Cardiac muscle cell (in vitro differentiated cells and primary cell): Measurements from ENCODE around the gene CEP55. TPM values are rescaled to one million over a fixed set of nuclear protein-coding genes. Genes with fewer than 3 reads are reported as not detected.
A peak's percentile ranks its signal among the peaks of the same experiment; 100 is the strongest.

Source experiments
- DNase-seq, 2 donors: peaks; one replicate each; pipeline versions ENCODE4 v3.0.0 to v3.0.0-alpha.2; 2010 to 2017; ENCODE audit warnings: low read depth in 1 of 2, low spot score in 1 of 2
- H3K27ac ChIP-seq: fragments of 200-600 bp; sonication (generic); 2 replicates; pipeline ENCODE4 v1.5.1; 2016
- H3K27me3 ChIP-seq: fragments of 200-600 bp; sonication (generic); 2 replicates; pipeline ENCODE4 v1.6.0; 2016; ENCODE audit warnings: control low read depth
- H3K36me3 ChIP-seq: fragments of 200-600 bp; sonication (generic); 2 replicates; pipeline ENCODE4 v1.5.1; 2016; ENCODE audit warnings: control low read depth
- H3K4me1 ChIP-seq: fragments of 200-600 bp; sonication (generic); 2 replicates; pipeline ENCODE4 v1.8.1; 2017; ENCODE audit warnings: low read depth, mild to moderate bottlenecking, mixed run types
- H3K4me3 ChIP-seq: fragments of 200-600 bp; sonication (generic); 2 replicates; pipeline ENCODE4 v1.5.1; 2016; ENCODE audit warnings: mild to moderate bottlenecking
- H3K9me3 ChIP-seq: fragments of 200-600 bp; sonication (generic); 2 replicates; pipeline ENCODE4 v1.5.1; 2017; ENCODE audit warnings: low read depth, mild to moderate bottlenecking, control low read depth
- polyA plus RNA-seq: library from polyadenylated mRNA; unstranded; fragments of >200 nt; fragmentation: Nextera tagmentation; extraction: Ambion mirVana; gene quantifications from 2 replicates; pipeline ENCODE4 v1.2.1, GENCODE V29; 2016
- total RNA-seq: library from RNA; depleted of rRNA; stranded (reverse); fragments of >200 nt; gene quantifications from 2 replicates; pipeline ENCODE4 v1.2.3, GENCODE V29; 2016
- TF ChIP-seq, protein P1 (sequence below): IDR thresholded peaks from 2 replicates; pipeline ENCODE4 v1.5.1; 2012; ENCODE audit warnings: low read depth, mild to moderate bottlenecking, low read length

Gene CEP55
- total and polyA plus RNA-seq, 2 experiments from 2014 or later = 3.1 to 23.8 TPM

DNA sequence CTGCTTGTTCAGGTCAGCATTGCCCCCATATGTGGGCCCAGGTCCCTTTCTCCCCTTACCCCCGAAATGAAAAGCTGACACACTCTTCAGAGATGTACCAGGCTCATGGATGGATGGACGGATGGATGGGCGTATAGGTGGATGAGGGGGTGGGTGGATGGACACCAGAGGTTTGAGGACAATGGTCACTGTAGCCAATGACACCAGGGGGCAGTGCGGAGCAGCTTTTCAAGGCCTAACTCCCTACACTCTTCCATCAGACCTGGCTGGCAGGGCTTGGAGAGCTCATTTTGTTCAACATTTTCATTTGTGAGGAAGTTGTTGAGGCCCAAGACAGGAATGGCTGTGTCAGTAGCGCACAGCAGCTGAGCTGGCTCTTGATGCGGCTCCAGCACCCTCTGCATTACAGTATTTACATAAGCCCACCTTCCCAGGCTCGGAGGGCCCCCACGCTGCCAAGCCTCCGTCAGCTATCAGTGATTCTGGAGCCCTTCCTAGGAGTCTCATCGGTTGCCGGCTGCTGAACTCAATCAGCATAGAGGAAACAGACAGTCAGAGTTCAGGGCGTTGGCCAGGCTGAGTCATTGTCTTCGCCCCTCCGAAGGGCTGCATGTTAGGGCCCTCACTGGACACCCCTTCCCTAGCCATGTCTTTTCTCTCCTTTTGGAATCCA lies 58.5 kb downstream of the CEP55 start:
- Histone ChIP-seq H3K4me1 (no peaks in the 10 kb centered on the region), H3K4me3 (no peak overlapping the region), H3K36me3 (no peaks in the 10 kb centered on the region), H3K27ac (no peak overlapping the region), H3K9me3 (no peaks in the 10 kb centered on the region), H3K27me3 (no peaks in the 10 kb centered on the region)
- peak; percentile 86 to 89 for DNase-seq
- TF ChIP-seq, protein P1, sequence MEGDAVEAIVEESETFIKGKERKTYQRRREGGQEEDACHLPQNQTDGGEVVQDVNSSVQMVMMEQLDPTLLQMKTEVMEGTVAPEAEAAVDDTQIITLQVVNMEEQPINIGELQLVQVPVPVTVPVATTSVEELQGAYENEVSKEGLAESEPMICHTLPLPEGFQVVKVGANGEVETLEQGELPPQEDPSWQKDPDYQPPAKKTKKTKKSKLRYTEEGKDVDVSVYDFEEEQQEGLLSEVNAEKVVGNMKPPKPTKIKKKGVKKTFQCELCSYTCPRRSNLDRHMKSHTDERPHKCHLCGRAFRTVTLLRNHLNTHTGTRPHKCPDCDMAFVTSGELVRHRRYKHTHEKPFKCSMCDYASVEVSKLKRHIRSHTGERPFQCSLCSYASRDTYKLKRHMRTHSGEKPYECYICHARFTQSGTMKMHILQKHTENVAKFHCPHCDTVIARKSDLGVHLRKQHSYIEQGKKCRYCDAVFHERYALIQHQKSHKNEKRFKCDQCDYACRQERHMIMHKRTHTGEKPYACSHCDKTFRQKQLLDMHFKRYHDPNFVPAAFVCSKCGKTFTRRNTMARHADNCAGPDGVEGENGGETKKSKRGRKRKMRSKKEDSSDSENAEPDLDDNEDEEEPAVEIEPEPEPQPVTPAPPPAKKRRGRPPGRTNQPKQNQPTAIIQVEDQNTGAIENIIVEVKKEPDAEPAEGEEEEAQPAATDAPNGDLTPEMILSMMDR = peak; percentile 90

DNA sequence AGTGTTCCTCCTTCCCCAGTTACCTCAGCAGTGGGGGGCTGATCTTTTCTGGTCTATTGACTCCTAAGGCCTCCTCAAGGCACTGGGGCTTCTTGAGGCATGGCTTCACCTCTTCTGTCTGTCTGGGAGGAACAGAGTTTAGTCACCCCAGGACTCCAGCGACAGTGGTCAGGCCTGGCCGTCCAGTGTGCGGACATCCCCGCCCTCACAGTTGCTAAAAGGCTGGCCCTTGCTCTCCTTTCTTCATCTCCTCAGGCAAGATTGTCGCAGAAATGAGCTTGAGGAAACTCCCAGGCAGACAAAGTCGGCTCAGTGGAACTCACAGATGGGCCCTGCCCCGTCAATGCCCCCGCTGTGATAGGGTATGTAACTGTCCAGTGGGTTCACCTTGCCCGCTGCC lies 63.1 kb downstream of the CEP55 start:
- peaks cover 30% of the 10 kb centered on the region for H3K27me3 ChIP-seq
- H3K27ac ChIP-seq = no peak overlapping the region
- TF ChIP-seq, protein P1 = no peak
- H3K9me3 ChIP-seq = no peaks in the 10 kb centered on the region
- no peak overlapping the region for H3K4me3 ChIP-seq
- no peak for DNase-seq
- H3K36me3 ChIP-seq = no peaks in the 10 kb centered on the region
- no peaks in the 10 kb centered on the region for H3K4me1 ChIP-seq

DNA sequence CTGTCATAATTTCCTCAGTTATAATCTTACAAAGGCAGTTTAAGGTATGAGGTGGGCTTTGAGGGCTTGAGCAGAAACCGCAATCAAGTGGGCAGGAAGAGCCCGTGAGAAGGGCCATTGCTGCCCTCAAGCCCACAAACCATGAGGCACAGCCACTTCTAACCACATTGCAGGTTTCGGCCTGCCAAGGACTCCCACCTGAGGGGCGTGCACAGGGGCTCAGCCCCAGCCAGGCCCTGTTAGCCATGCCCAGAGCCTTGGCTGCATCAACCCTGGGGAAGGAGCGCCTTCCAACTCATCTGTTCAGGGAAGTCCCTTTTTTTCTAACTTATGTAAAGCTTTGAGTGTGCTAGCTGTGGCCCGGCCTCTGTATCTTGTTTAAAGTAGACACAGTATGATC lies 64.1 kb downstream of the CEP55 start:
- Histone ChIP-seq H3K4me3 (no peak overlapping the region), H3K4me1 (no peaks in the 10 kb centered on the region), H3K36me3 (no peaks in the 10 kb centered on the region), H3K9me3 (no peaks in the 10 kb centered on the region), H3K27me3 (peaks cover 40% of the 10 kb centered on the region), H3K27ac (no peak overlapping the region)
- TF ChIP-seq, protein P1 = no peak
- no peak for DNase-seq

DNA sequence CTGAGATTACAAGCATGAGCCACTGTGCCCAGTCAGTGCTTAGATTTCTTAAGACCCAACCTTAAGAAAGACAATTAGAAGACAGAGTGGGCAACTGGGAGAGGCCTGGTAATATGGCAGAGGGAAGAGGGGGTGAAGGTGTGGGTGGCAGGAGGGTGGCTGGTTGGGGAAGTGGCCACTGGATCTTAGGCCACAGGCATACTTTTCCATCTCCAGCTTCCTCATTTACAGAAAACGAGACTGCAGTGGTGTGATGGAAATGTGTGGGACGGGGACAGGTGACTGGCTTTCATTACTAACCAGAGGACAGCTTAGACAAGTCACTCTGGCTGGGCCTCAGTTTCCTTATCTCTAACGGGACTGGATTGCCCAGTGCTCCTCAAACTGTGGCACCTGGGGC lies 69.0 kb downstream of the CEP55 start:
- no peaks in the 10 kb centered on the region for H3K4me1 ChIP-seq
- TF ChIP-seq, protein P1 = no peak
- no peak overlapping the region for H3K4me3 ChIP-seq
- H3K27ac ChIP-seq = no peak overlapping the region
- H3K27me3 ChIP-seq = peaks cover 89% of the 10 kb centered on the region
- H3K9me3 ChIP-seq = no peaks in the 10 kb centered on the region
- no peaks in the 10 kb centered on the region for H3K36me3 ChIP-seq
- no peak for DNase-seq

DNA sequence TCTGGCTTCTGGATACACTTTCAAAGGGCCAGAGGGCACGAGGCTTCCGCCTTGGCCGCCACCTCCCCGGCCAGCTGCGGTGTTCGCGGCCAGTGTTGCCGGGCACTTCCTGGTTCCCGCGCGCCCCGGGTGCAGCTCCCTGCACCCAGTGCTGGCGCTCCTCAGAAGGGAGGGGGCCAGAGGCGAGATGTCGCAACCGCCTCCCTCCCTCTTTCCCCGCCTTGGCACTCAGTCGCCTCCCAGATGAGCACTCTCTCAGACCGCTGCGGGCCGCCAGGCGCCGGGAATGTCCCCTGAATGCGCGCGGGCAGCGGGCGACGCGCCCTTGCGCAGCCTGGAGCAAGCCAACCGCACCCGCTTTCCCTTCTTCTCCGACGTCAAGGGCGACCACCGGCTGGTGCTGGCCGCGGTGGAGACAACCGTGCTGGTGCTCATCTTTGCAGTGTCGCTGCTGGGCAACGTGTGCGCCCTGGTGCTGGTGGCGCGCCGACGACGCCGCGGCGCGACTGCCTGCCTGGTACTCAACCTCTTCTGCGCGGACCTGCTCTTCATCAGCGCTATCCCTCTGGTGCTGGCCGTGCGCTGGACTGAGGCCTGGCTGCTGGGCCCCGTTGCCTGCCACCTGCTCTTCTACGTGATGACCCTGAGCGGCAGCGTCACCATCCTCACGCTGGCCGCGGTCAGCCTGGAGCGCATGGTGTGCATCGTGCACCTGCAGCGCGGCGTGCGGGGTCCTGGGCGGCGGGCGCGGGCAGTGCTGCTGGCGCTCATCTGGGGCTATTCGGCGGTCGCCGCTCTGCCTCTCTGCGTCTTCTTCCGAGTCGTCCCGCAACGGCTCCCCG lies 70.2 kb downstream of the CEP55 start, which contains the start of gene FFAR4:
Gene FFAR4 (plus strand): TSS at position 231 of the 842 bp plus-strand sequence. CDS start 56 bp downstream, at position 287.
- TF ChIP-seq, protein P1 = no peak
- Histone ChIP-seq H3K27me3 (peaks cover 95% of the 10 kb centered on the region), H3K9me3 (no peaks in the 10 kb centered on the region), H3K4me3 (peak within 1 kb of the TSS; percentile 20), H3K36me3 (no peaks in the 10 kb centered on the region), H3K4me1 (no peaks in the 10 kb centered on the region), H3K27ac (no peak within 1 kb of the TSS)
- DNase-seq = peak; percentile 8 to 9
